ENCODE measurements around the gene PPA1.

DNA sequence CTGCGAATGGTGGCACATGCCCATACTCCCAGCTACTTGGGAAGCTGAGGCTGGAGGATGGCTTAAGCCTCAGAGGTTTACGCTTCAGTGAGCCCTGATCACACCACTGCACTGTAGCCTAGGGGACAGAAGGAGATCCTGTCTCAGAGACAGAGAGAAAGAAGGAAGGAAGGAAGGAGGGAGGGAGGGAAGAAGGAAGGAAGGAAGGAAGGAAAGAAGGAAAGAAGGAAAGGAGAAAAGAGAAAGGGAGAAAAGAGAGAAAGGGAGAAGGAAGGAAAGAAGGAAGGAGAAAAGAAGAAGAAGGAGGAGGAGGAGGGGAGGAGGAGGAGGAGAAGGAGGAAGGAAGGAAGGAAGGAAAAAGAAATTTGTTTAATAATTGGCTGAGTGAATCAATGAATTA, 49.9 kb downstream of the PPA1 start:
- no peak for TF ChIP-seq CTCF (IDR thresholded peaks at IDR 0.05 in 2 of 3, conservative IDR thresholded peaks at IDR 0.05 in 1 of 3; ENCODE audit: borderline replicate concordance in 1 of 3, insufficient read depth in 1 of 3, low read depth in 2 of 3, low read length in 2 of 3)
- TF ChIP-seq ZNF274 (IDR thresholded peaks at IDR 0.05; ENCODE audit: low read depth, low read length), result no peak
- TF ChIP-seq POLR2A (IDR thresholded peaks at IDR 0.05; ENCODE audit: borderline replicate concordance, extremely low read depth, insufficient read depth, insufficient read length), result no peak
- TF ChIP-seq CBX3 (IDR thresholded peaks at IDR 0.05; ENCODE audit: low read depth), result no peak
- no peak for TF ChIP-seq YY1 (IDR thresholded peaks at IDR 0.05; ENCODE audit: extremely low read depth, insufficient replicate concordance, low read depth, low read length)
- TF ChIP-seq REST (IDR thresholded peaks at IDR 0.05; ENCODE audit: low read depth), result no peak
- no peak for TF ChIP-seq SIN3A (IDR thresholded peaks at IDR 0.05; ENCODE audit: low read depth)
- TF ChIP-seq SRF (IDR thresholded peaks at IDR 0.05; ENCODE audit: low read depth), result no peak
- no peak for TF ChIP-seq RAD21 (IDR thresholded peaks at IDR 0.05; ENCODE audit: low read depth)
- TF ChIP-seq, protein P1, sequence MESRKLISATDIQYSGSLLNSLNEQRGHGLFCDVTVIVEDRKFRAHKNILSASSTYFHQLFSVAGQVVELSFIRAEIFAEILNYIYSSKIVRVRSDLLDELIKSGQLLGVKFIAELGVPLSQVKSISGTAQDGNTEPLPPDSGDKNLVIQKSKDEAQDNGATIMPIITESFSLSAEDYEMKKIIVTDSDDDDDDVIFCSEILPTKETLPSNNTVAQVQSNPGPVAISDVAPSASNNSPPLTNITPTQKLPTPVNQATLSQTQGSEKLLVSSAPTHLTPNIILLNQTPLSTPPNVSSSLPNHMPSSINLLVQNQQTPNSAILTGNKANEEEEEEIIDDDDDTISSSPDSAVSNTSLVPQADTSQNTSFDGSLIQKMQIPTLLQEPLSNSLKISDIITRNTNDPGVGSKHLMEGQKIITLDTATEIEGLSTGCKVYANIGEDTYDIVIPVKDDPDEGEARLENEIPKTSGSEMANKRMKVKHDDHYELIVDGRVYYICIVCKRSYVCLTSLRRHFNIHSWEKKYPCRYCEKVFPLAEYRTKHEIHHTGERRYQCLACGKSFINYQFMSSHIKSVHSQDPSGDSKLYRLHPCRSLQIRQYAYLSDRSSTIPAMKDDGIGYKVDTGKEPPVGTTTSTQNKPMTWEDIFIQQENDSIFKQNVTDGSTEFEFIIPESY (IDR thresholded peaks at IDR 0.05; ENCODE audit: extremely low read depth, insufficient replicate concordance, low read length), result no peak
- no peak for TF ChIP-seq POLR2AphosphoS5 (IDR thresholded peaks at IDR 0.05; ENCODE audit: low read depth, low read length)

Measured in HCT116 (cell line).